Right atrium auricular region (tissue), 2 donors: ENCODE results near the gene ARIH2. TPM values are rescaled to one million over a fixed set of nuclear protein-coding genes. Genes with fewer than 3 reads are reported as not detected.

Experiments
- DNase-seq: peaks from one replicate; pipeline ENCODE4 v3.0.0-alpha.2; 2019; ENCODE audit warnings: low spot score
- H3K27ac ChIP-seq, 2 donors: fragments of 200-600 bp; sonication (generic); 1 replicate in 1 of 2; 2 replicates in 1 of 2; pipeline ENCODE4 v1.5.1; 2016 to 2019
- H3K27me3 ChIP-seq, 2 donors: fragments of 200-600 bp; sonication (generic); one replicate each; pipeline versions ENCODE4 v1.5.1 to v1.6.0; 2017 to 2019
- H3K36me3 ChIP-seq: fragments of 200-600 bp; sonication (generic); one replicate; pipeline ENCODE4 v1.5.1; 2016
- H3K4me1 ChIP-seq, 2 donors: fragments of 200-600 bp; sonication (generic); one replicate each; pipeline versions ENCODE4 v1.5.1 to v1.6.0; 2017 to 2019
- H3K4me3 ChIP-seq, 2 donors: fragments of 200-600 bp; sonication (generic); 1 replicate in 1 of 2; 2 replicates in 1 of 2; pipeline ENCODE4 v1.5.1; 2017 to 2019; ENCODE audit warnings: mild to moderate bottlenecking in 1 of 2, moderate library complexity in 1 of 2
- H3K9me3 ChIP-seq, 2 donors: fragments of 200-600 bp; sonication (generic); one replicate each; pipeline ENCODE4 v1.5.1; 2019
- total RNA-seq, 2 donors: library from RNA; depleted of rRNA; stranded (reverse); fragments of >200 nt; gene quantifications; one replicate each; pipeline ENCODE4 v1.1.0, GENCODE V29; 2016
- TF ChIP-seq, protein P1 (sequence below), 2 donors: fragments of 200-600 bp; sonication (generic); IDR thresholded peaks; one replicate each; pipeline ENCODE4 v1.5.1; 2019; ENCODE audit warnings: antibody characterized with exemption in 2 of 2

ARIH2 gene
- total RNA-seq, 2 donors from 2014 or later = 135 to 140 TPM

GRCh38 chr3:48963591-48963990, 44.9 kb downstream of the ARIH2 start:
- Histone ChIP-seq H3K27me3 (no peaks in the 10 kb centered on the region), H3K4me3 (no peak overlapping the region), H3K9me3 (no peaks in the 10 kb centered on the region), H3K4me1 (no peaks in the 10 kb centered on the region), H3K36me3 (peaks cover 62% of the 10 kb centered on the region), H3K27ac (no peak overlapping the region)
- TF ChIP-seq, protein P1, sequence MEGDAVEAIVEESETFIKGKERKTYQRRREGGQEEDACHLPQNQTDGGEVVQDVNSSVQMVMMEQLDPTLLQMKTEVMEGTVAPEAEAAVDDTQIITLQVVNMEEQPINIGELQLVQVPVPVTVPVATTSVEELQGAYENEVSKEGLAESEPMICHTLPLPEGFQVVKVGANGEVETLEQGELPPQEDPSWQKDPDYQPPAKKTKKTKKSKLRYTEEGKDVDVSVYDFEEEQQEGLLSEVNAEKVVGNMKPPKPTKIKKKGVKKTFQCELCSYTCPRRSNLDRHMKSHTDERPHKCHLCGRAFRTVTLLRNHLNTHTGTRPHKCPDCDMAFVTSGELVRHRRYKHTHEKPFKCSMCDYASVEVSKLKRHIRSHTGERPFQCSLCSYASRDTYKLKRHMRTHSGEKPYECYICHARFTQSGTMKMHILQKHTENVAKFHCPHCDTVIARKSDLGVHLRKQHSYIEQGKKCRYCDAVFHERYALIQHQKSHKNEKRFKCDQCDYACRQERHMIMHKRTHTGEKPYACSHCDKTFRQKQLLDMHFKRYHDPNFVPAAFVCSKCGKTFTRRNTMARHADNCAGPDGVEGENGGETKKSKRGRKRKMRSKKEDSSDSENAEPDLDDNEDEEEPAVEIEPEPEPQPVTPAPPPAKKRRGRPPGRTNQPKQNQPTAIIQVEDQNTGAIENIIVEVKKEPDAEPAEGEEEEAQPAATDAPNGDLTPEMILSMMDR (IDR thresholded peaks at IDR 0.05) = no peak
- no peak for DNase-seq

GRCh38 chr3:48966367-48966766, 47.7 kb downstream of the ARIH2 start:
- Histone ChIP-seq H3K36me3 (peaks cover 87% of the 10 kb centered on the region), H3K27me3 (no peaks in the 10 kb centered on the region), H3K4me3 (no peak overlapping the region), H3K27ac (no peak overlapping the region), H3K9me3 (no peaks in the 10 kb centered on the region), H3K4me1 (no peaks in the 10 kb centered on the region)
- TF ChIP-seq, protein P1 (IDR thresholded peaks at IDR 0.05) = no peak
- DNase-seq = no peak

DNA sequence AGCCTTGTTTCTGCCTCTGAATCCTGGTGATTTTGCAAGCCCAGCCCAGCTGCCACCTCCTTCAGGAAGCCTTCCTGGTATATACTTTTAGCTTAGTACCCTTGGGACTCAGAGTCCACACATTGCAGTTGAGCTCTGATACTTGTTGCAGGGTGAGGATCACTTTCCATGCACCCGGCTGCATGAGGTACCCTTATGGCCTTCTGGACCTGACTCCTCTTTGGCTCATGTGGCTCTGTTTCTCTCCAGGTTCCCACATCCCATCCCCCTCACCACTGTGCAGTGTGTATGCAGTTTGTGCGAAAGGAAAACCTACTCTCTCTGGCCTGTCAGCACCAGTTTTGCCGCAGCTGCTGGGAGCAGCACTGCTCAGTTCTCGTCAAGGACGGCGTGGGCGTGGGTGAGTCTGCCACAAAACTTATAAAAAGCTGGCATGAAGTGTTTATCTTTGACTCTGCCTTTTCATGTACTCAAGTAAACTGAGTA, 48.3 kb downstream of the ARIH2 start:
- Histone ChIP-seq H3K4me1 (no peaks in the 10 kb centered on the region), H3K36me3 (peaks cover 88% of the 10 kb centered on the region), H3K4me3 (no peak overlapping the region), H3K27me3 (no peaks in the 10 kb centered on the region), H3K27ac (no peak overlapping the region), H3K9me3 (no peaks in the 10 kb centered on the region)
- TF ChIP-seq, protein P1 (IDR thresholded peaks at IDR 0.05) = no peak
- DNase-seq = no peak

GRCh38 chr3:48970586-48970985, 51.9 kb downstream of the ARIH2 start:
- no peaks in the 10 kb centered on the region for H3K9me3 ChIP-seq
- no peak overlapping the region for H3K27ac ChIP-seq
- DNase-seq = no peak
- no peaks in the 10 kb centered on the region for H3K27me3 ChIP-seq
- H3K36me3 ChIP-seq = peaks cover 98% of the 10 kb centered on the region
- no peak overlapping the region for H3K4me3 ChIP-seq
- no peaks in the 10 kb centered on the region for H3K4me1 ChIP-seq
- TF ChIP-seq, protein P1 (IDR thresholded peaks at IDR 0.05) = no peak

DNA sequence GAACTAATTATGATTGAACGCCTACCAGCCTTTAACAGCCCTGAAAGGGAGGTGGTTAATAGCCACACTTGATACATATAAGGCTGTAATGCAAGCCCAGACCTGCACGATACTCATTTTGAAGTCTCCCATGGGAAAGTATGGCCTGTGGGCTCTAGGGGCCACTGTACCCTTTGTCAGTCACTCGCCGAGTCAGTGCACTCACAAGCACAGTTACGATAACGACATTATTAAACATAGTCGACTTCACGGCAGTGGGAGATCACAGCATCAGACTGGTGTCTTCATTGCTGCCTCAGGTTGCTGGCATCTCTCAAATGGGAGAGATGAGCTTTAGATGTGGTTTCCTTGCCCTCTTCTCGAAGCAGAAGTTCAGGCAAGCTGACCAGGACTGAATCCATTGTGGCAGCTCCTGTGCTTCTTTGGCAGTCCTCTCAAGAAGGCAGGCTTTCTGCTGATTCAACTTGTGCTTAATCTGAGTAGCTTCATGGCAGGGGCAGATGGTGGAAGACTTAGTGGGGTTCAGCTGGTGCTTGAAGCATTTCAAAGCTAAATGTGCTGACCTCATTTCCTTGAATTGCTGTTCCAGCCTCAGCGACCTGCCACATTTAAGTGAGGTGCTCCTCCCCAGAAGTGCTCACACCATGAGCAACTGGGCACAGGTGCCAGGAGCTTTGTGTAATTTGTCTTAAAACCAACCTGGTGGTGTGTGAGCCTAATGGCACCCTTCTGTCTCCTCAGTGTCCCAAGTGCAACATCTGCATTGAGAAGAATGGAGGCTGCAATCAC, 55.6 kb downstream of the ARIH2 start:
- Histone ChIP-seq H3K9me3 (no peaks in the 10 kb centered on the region), H3K4me3 (no peak overlapping the region), H3K27me3 (no peaks in the 10 kb centered on the region), H3K4me1 (no peaks in the 10 kb centered on the region), H3K27ac (no peak overlapping the region), H3K36me3 (peaks cover 100% of the 10 kb centered on the region)
- no peak for DNase-seq
- TF ChIP-seq, protein P1 (IDR thresholded peaks at IDR 0.05) = no peak
